PC-9 (cell line): ENCODE data around the gene BTNL9. TPM values are rescaled to one million over a fixed set of nuclear protein-coding genes. Genes with fewer than 3 reads are reported as not detected.

Experiments used
- BruUV-seq: library from RNA; stranded (reverse); fragments of 400-500 nt; replicated peaks from 2 replicates; lab custom pipeline; 2021; lab: Mats Ljungman, UMichigan
- CTCF ChIA-PET: fragments of 300-600 bp; sonication (Branson Sonifier 250); formaldehyde crosslinking; loops from one replicate; lab custom pipeline; 2022; ENCODE audit warnings: antibody characterized with exemption; lab: Charles Lee
- POLR2A ChIA-PET: fragments of 300-600 bp; sonication (Branson Sonifier 250); formaldehyde crosslinking; loops from one replicate; lab custom pipeline; 2022; ENCODE audit warnings: antibody characterized with exemption; ENCODE audit not compliant: unreplicated experiment; lab: Charles Lee
- DNase-seq, 2 experiments: peaks; one replicate each; pipeline versions ENCODE4 v3.0.0 to v3.0.0-alpha.2; 2015 to 2022; ENCODE audit warnings: mixed read lengths in 1 of 2
- H2AFZ ChIP-seq: fragments of 200-600 bp; sonication (generic); 2 replicates; pipeline ENCODE4 v1.8.1; 2017; ENCODE audit warnings: antibody characterized with exemption
- H3F3A ChIP-seq: fragments of 200-600 bp; sonication (generic); 2 replicates; pipeline ENCODE4 v1.8.1; 2017; ENCODE audit warnings: antibody characterized with exemption, mild to moderate bottlenecking, low read depth; ENCODE audit not compliant: insufficient read depth
- H3K27ac ChIP-seq: fragments of 200-600 bp; sonication (generic); 2 replicates; pipeline ENCODE4 v1.6.1; 2016; ENCODE audit warnings: mixed run types
- H3K27me3 ChIP-seq: fragments of 200-600 bp; sonication (generic); 2 replicates; pipeline ENCODE4 v1.6.1; 2016; ENCODE audit warnings: low read depth, mixed run types; ENCODE audit not compliant: insufficient read depth
- H3K36me3 ChIP-seq: fragments of 200-600 bp; sonication (generic); 2 replicates; pipeline ENCODE4 v1.6.1; 2016; ENCODE audit warnings: low read depth, mixed run types
- H3K4me1 ChIP-seq: fragments of 200-600 bp; sonication (generic); replicated peaks from 2 replicates; pipeline ENCODE4 v1.6.1; 2016; ENCODE audit warnings: mixed run types; ENCODE audit not compliant: insufficient read depth
- H3K4me2 ChIP-seq: fragments of 200-600 bp; sonication (generic); 2 replicates; pipeline ENCODE4 v1.6.1; 2017; ENCODE audit warnings: mixed run types
- H3K4me3 ChIP-seq: fragments of 200-600 bp; sonication (generic); 2 replicates; pipeline ENCODE4 v1.6.1; 2016; ENCODE audit warnings: mixed run types
- H3K79me2 ChIP-seq: fragments of 200-600 bp; sonication (generic); 2 replicates; pipeline ENCODE4 v1.6.1; 2017; ENCODE audit warnings: low read depth, mixed run types
- H3K9me2 ChIP-seq: fragments of 200-600 bp; sonication (generic); 2 replicates; pipeline ENCODE4 v1.8.1; 2017; ENCODE audit warnings: mild to moderate bottlenecking; ENCODE audit not compliant: insufficient read depth
- H3K9me3 ChIP-seq: fragments of 200-600 bp; sonication (generic); 2 replicates; pipeline ENCODE4 v1.8.1; 2016; ENCODE audit warnings: low read depth; ENCODE audit not compliant: insufficient read depth
- H4K20me1 ChIP-seq: fragments of 200-600 bp; sonication (generic); 2 replicates; pipeline ENCODE4 v1.8.1; 2017; ENCODE audit not compliant: insufficient read depth
- EZH2 ChIP-seq: fragments of 200-600 bp; sonication (generic); IDR thresholded peaks from 2 replicates; pipeline ENCODE4 v1.8.0; 2017; ENCODE audit warnings: antibody characterized with exemption, low read depth
- intact Hi-C: fragments of 100-400 bp; cut with micrococcal nuclease; formaldehyde crosslinking; loops from one replicate; pipeline ENCODE4 v1.10.0; 2022; ENCODE audit not compliant: unreplicated experiment
- total RNA-seq: library from RNA; stranded (reverse); gene quantifications from 2 replicates; pipeline ENCODE4 v1.2.3, GENCODE V29; 2021
- TF ChIP-seq, protein P1 (sequence below): fragments of 200-600 bp; sonication (generic); conservative IDR thresholded peaks from 2 replicates; pipeline ENCODE4 v1.6.1; 2017; ENCODE audit warnings: mixed run types, antibody characterized with exemption, mild to moderate bottlenecking, moderate library complexity

BTNL9 gene
- total RNA-seq, 1 experiment from 2014 or later: not detected

DNA sequence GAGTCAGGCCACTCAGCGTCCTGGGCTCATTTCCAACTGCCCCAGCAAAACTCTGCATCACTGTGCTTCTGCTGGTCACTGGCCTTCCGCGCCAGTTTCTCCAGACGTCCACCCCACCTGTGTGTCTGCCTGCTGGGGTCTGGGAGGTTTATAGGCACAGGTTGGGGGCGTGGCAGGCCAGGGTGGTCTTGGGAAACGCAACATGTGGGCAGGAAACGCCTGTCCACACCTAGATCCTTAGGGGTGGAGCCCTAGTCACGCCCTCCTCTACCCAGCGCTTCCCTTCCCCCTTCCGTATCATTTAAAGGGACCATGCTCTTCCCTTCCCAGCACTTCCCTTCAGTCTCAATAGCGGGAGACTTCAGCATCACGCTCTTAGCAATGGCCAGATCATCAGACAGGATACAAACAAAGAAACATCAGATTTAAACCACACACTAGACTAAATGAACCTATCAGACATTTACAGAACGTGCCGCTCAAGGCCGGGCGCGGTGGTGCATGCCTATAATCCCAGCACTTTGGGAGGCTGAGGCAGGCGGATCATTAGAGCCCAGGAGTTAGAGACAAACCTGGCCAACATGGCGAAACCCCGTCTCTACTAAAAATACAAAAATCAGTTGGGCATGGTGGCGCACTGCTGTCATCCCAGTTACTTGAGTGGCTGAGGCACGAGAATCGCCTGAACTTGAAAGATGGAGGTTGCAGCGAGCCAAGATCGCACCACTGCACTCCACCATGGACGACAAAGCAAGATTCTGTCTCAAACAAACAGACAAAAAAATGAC lies 11.8 kb upstream of the BTNL9 start:
- no peaks in the 10 kb centered on the region for H4K20me1 ChIP-seq
- ChIA-PET POLR2A (no interaction called here), CTCF (no interaction called here)
- H3K9me3 ChIP-seq: no peaks in the 10 kb centered on the region
- TF ChIP-seq EZH2: no peak
- TF ChIP-seq, protein P1, sequence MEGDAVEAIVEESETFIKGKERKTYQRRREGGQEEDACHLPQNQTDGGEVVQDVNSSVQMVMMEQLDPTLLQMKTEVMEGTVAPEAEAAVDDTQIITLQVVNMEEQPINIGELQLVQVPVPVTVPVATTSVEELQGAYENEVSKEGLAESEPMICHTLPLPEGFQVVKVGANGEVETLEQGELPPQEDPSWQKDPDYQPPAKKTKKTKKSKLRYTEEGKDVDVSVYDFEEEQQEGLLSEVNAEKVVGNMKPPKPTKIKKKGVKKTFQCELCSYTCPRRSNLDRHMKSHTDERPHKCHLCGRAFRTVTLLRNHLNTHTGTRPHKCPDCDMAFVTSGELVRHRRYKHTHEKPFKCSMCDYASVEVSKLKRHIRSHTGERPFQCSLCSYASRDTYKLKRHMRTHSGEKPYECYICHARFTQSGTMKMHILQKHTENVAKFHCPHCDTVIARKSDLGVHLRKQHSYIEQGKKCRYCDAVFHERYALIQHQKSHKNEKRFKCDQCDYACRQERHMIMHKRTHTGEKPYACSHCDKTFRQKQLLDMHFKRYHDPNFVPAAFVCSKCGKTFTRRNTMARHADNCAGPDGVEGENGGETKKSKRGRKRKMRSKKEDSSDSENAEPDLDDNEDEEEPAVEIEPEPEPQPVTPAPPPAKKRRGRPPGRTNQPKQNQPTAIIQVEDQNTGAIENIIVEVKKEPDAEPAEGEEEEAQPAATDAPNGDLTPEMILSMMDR: no peak
- BruUV-seq: no TSS peak
- no peak overlapping the region for H3K4me3 ChIP-seq
- no peak overlapping the region for H2AFZ ChIP-seq
- no peaks in the 10 kb centered on the region for H3K79me2 ChIP-seq
- no peaks in the 10 kb centered on the region for H3F3A ChIP-seq
- no peak for DNase-seq
- no peaks in the 10 kb centered on the region for H3K4me1 ChIP-seq
- H3K27ac ChIP-seq: no peak overlapping the region
- no peak overlapping the region for H3K4me2 ChIP-seq
- intact Hi-C loops: no loop called here
- peaks cover 26% of the 10 kb centered on the region for H3K27me3 ChIP-seq
- H3K36me3 ChIP-seq: no peaks in the 10 kb centered on the region
- no peaks in the 10 kb centered on the region for H3K9me2 ChIP-seq

DNA sequence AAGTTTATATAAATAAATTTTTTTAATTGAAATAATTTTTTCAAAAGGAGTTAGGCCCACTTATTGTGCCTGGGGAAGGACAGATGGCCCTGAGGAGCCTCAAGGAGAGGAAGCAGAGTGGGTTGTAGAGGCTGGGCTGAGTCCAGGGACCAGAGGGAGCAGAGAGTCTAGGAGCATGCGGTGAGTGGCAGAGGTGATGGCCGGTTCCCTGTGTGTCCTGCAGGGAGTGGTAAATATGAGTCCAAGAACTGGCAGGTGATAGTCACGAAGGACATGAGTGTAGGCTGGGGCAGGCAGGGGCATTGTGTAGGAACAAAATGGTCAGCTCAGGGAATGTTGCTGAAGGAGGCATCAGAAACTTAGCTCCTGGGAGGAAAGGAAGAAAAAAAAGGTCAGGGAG lies 8.3 kb upstream of the BTNL9 start:
- intact Hi-C loops: no loop called here
- CTCF ChIA-PET: no interaction called here

DNA sequence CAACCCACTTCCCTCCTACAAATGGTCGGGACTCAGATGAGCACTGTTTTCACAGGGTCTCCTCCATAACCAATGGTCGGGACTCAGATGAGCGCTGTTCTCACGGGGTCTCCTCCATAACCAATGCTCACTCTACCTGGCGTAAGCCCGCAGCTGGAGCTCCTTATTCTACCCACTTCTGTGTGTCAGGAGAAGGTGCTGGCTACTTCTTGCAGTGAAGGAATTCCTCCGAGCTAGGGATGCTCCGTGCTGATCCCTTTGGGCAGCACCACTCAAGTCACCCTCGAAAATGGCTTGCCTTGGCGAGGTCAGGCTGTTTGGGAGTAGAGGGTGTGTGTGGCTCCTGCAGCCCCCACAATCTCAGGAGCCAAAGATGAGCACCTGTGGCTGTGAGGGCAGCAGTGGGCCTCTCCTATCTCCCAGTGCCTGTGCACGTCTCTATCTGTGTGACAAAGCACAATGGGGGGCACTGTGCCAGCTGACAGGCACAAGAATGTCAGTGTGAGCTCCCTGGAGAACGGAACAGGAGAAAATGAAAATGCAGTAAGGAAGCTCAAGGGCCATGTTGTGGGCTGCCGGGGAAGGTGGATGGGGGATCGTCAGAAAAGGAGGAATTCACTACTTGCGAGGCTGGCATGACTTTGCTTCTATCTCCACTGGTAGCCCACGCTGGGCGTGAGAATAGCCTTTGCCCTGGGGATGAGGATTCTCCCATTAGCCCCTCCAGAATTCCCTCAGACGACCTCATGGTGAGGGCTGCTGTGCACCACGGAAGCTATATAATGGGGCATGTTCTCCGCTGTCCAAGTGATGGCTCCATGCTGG lies 3.9 kb upstream of the BTNL9 start:
- no peaks in the 10 kb centered on the region for H4K20me1 ChIP-seq
- no peak for DNase-seq
- no peak overlapping the region for H2AFZ ChIP-seq
- H3K27me3 ChIP-seq: peaks cover 85% of the 10 kb centered on the region
- H3K36me3 ChIP-seq: no peaks in the 10 kb centered on the region
- no peak overlapping the region for H3K4me2 ChIP-seq
- no peak overlapping the region for H3K4me3 ChIP-seq
- TF ChIP-seq, protein P1: no peak
- no peak for TF ChIP-seq EZH2
- no peaks in the 10 kb centered on the region for H3K4me1 ChIP-seq
- CTCF ChIA-PET: no interaction called here
- POLR2A ChIA-PET: no interaction called here
- H3K79me2 ChIP-seq: no peaks in the 10 kb centered on the region
- no TSS peak for BruUV-seq
- no peaks in the 10 kb centered on the region for H3K9me2 ChIP-seq
- no peaks in the 10 kb centered on the region for H3F3A ChIP-seq
- intact Hi-C loops: no loop called here
- no peak overlapping the region for H3K27ac ChIP-seq
- H3K9me3 ChIP-seq: no peaks in the 10 kb centered on the region

More for the DNA sequence above, 8.3 kb upstream of the BTNL9 start:
- no peak for DNase-seq
- H3K36me3 ChIP-seq: no peaks in the 10 kb centered on the region
- H3K4me2 ChIP-seq: no peak overlapping the region
- no peak for TF ChIP-seq EZH2
- no peaks in the 10 kb centered on the region for H3K9me2 ChIP-seq
- peaks cover 48% of the 10 kb centered on the region for H3K27me3 ChIP-seq
- POLR2A ChIA-PET: no interaction called here
- no peaks in the 10 kb centered on the region for H4K20me1 ChIP-seq
- no peaks in the 10 kb centered on the region for H3K9me3 ChIP-seq
- H3F3A ChIP-seq: no peaks in the 10 kb centered on the region
- H2AFZ ChIP-seq: no peak overlapping the region
- no peaks in the 10 kb centered on the region for H3K79me2 ChIP-seq
- H3K4me1 ChIP-seq: no peaks in the 10 kb centered on the region
- no TSS peak for BruUV-seq
- no peak overlapping the region for H3K27ac ChIP-seq
- H3K4me3 ChIP-seq: no peak overlapping the region
